Measurements from ENCODE around the gene PGRMC2. TPM values are rescaled to one million over a fixed set of nuclear protein-coding genes. Genes with fewer than 3 reads are reported as not detected.

Gene PGRMC2
- total and polyA plus RNA-seq, 2 of the 8 experiments (the other 6 are each of a cell fraction or from before 2014, with no cell fraction given): 9.5 to 85.3 TPM

DNA sequence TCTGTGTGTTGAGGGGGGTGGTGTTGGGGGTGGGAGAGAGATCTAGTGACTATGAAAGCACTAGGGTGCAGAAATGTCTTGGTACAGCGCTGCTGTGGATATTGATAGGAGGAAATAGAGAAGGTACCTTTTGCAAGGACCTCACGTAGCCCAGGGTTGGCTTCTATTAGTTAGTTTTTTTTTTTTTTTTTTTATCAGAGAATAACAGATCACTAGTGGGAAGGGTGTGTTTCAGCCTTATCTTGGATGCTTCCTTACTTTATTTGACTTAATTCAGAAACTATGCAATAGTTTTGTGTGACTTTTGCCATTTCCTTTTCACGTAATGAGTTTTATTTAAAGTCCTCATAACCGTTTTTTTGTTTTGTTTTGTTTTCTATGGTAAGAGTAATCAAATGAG, 16.4 kb upstream of the PGRMC2 start:
- Histone ChIP-seq H3K9ac (replicated peaks in 1 of 4; ENCODE audit: extremely low read depth in 1 of 4, low read depth in 3 of 4, low read length in 3 of 4) (no peak overlapping the region), H3K4me1 (replicated peaks in 1 of 4; ENCODE audit: control insufficient read depth in 3 of 4, insufficient read depth in 4 of 4, low read length in 3 of 4) (peaks cover 0 to 3% (median 0%) of the 10 kb centered on the region in 4 experiments; a peak in 1 of 7 replicates), H3K27me3 (replicated peaks in 1 of 4; ENCODE audit: control insufficient read depth in 3 of 4, extremely low read depth in 1 of 4, insufficient read depth in 3 of 4, low read length in 3 of 4) (no peaks in the 10 kb centered on the region), H3K14ac (ENCODE audit: insufficient read length) (no peak overlapping the region), H3K27ac (ENCODE audit: low read depth, low read length) (no peak overlapping the region), H2BK12ac (ENCODE audit: low read depth, low read length) (no peak overlapping the region), H2BK120ac (replicated peaks; ENCODE audit: low read depth, low read length) (no peak overlapping the region), H3K79me1 (ENCODE audit: low read depth, low read length) (no peaks in the 10 kb centered on the region), H3K23me2 (ENCODE audit: low read depth, low read length) (peaks cover 1% of the 10 kb centered on the region; the same call in 1 of the 2 replicates), H4K8ac (ENCODE audit: extremely low read depth, insufficient read depth, low read length) (no peak overlapping the region), H2BK20ac (ENCODE audit: low read length) (no peak overlapping the region), H3K36me3 (ENCODE audit: control insufficient read depth in 2 of 4, insufficient read depth in 4 of 4, low read length in 3 of 4) (peaks cover 0 to 4% (median 0%) of the 10 kb centered on the region in 4 experiments; a peak in 1 of 8 replicates), H4K5ac (ENCODE audit: insufficient read length, low read depth, low read length) (no peak overlapping the region), H3K4me3 (ENCODE audit: extremely low read depth in 1 of 4, insufficient read depth in 2 of 4, low read depth in 3 of 4, low read length in 4 of 4) (no peak overlapping the region), H2BK15ac (ENCODE audit: low read length) (no peak overlapping the region), H2AFZ (ENCODE audit: low read length) (no peak overlapping the region), H2BK5ac (ENCODE audit: low read depth, low read length) (no peak overlapping the region), H3K56ac (replicated peaks; ENCODE audit: insufficient read length, low read depth, low read length) (no peak overlapping the region), H2AK5ac (ENCODE audit: low read depth, low read length) (no peak overlapping the region), H4K20me1 (replicated peaks in 1 of 2; ENCODE audit: control insufficient read depth in 1 of 2, insufficient read depth in 2 of 2, low read length in 2 of 2) (no peaks in the 10 kb centered on the region), H3K4me2 (ENCODE audit: insufficient read depth in 1 of 2, low read depth in 2 of 2, low read length in 2 of 2) (no peak overlapping the region), H3K4ac (replicated peaks; ENCODE audit: insufficient read length, low read depth, low read length) (no peak overlapping the region), H3K23ac (ENCODE audit: insufficient read length) (no peak overlapping the region), H3K9me3 (ENCODE audit: insufficient read depth in 2 of 2, low read depth in 1 of 2, low read length in 1 of 2) (no peaks in the 10 kb centered on the region), H3K18ac (ENCODE audit: extremely low read depth, low read length) (no peak overlapping the region), H3K79me2 (ENCODE audit: control insufficient read depth in 1 of 2, insufficient read depth in 2 of 2, low read length in 2 of 2) (no peaks in the 10 kb centered on the region), H4K91ac (replicated peaks; ENCODE audit: insufficient read length, low read length) (no peak overlapping the region)
- POLR2A ChIA-PET (ENCODE audit: partially characterized antibody): interaction anchor here (2.5 kb wide), 1 partner anchor 15 kb away, joined by 12 read pairs; the partner anchor contains the start of gene PGRMC2
- CTCF ChIA-PET (ENCODE audit: partially characterized antibody): interaction anchor here (1.0 kb wide), 1 partner anchor 42 kb away, joined by 3 read pairs; no protein-coding TSS in a partner anchor
- FAIRE-seq (no peak), DNase-seq (ENCODE audit: low read depth in 1 of 2, low spot score in 2 of 2) (no peak)
- TF ChIP-seq SIN3A (conservative IDR thresholded peaks at IDR 0.05 in 1 of 2, IDR thresholded peaks at IDR 0.05 in 1 of 2; ENCODE audit: low read depth in 1 of 2, low read length in 2 of 2) (no peak), EZH2 (IDR thresholded peaks at IDR 0.05; ENCODE audit: low read depth, low read length, severe bottlenecking) (no peak), CHD2 (IDR thresholded peaks at IDR 0.05; ENCODE audit: low read length) (no peak), HDAC2 (IDR thresholded peaks at IDR 0.05; ENCODE audit: borderline replicate concordance in 1 of 2, low read depth in 2 of 2, low read length in 2 of 2) (no peak)
- 86% methylated on average over 4 of the region's 4 CpGs; no CpG with 5 or more reads in 1 of the 2 experiments for WGBS, 2 experiments (ENCODE audit: extremely low coverage in 1 of 2, insufficient coverage in 1 of 2, insufficient read length in 1 of 2, insufficient replicate concordance in 2 of 2, low coverage in 1 of 2, low lambda C conversion rate in 2 of 2, missing lambda C conversion rate in 1 of 2)
